H1 (cell line): ENCODE measurements around the gene HIP1. TPM values are rescaled to one million over a fixed set of nuclear protein-coding genes. Genes with fewer than 3 reads are reported as not detected.
A peak's percentile ranks its signal among the peaks of the same experiment; 100 is the strongest.

ENCODE experiments used
- CTCF ChIA-PET: fragments of 300-600 bp; sonication (Branson Sonifier 250); formaldehyde crosslinking; loops from one replicate; lab custom pipeline; 2021; ENCODE audit not compliant: partially characterized antibody; lab: Charles Lee
- POLR2A ChIA-PET: fragments of 300-600 bp; sonication (Branson Sonifier 250); formaldehyde crosslinking; loops from one replicate; lab custom pipeline; 2021; ENCODE audit warnings: inconsistent platforms; ENCODE audit not compliant: partially characterized antibody; lab: Charles Lee
- DNase-seq, 2 experiments: peaks; one replicate each; pipeline versions ENCODE4 v3.0.0 to v3.0.0-alpha.2; 2010 to 2022; ENCODE audit warnings: low spot score in 2 of 2, low read depth in 1 of 2, mixed read lengths in 1 of 2
- FAIRE-seq: peaks from 2 replicates; lab custom pipeline; 2011; peaks lifted over from hg19 to GRCh38; lab: Jason Lieb, UNC
- H2AFZ ChIP-seq: 2 replicates; pipeline ENCODE4 v1.8.1; 2012; ENCODE audit warnings: low read length, inconsistent platforms
- H2AK5ac ChIP-seq: 2 replicates; pipeline ENCODE4 v1.6.1; 2013; ENCODE audit warnings: low read depth, low read length
- H2BK120ac ChIP-seq: replicated peaks from 2 replicates; pipeline ENCODE3; 2013; ENCODE audit warnings: low read depth, low read length, inconsistent platforms
- H2BK12ac ChIP-seq: 2 replicates; pipeline ENCODE4 v1.6.1; 2013; ENCODE audit warnings: low read depth, low read length
- H2BK15ac ChIP-seq: 2 replicates; pipeline ENCODE4 v1.6.1; 2013; ENCODE audit warnings: low read length
- H2BK20ac ChIP-seq: 2 replicates; pipeline ENCODE4 v1.6.1; 2013; ENCODE audit warnings: low read length
- H2BK5ac ChIP-seq: 2 replicates; pipeline ENCODE4 v1.6.1; 2013; ENCODE audit warnings: low read depth, low read length
- H3K14ac ChIP-seq: 2 replicates; pipeline ENCODE4 v1.6.1; 2013; ENCODE audit warnings: inconsistent platforms; ENCODE audit not compliant: insufficient read length
- H3K18ac ChIP-seq: 2 replicates; pipeline ENCODE4 v1.6.1; 2013; ENCODE audit warnings: low read length; ENCODE audit errors: extremely low read depth
- H3K23ac ChIP-seq: 2 replicates; pipeline ENCODE4 v1.6.1; 2013; ENCODE audit warnings: inconsistent platforms; ENCODE audit not compliant: insufficient read length
- H3K23me2 ChIP-seq: 2 replicates; pipeline ENCODE4 v1.6.1; 2013; ENCODE audit warnings: low read depth, low read length
- H3K27ac ChIP-seq: 2 replicates; pipeline ENCODE4 v1.6.1; 2011; ENCODE audit warnings: low read depth, low read length, inconsistent platforms
- H3K27me3 ChIP-seq, 4 experiments: replicated peaks in 1 of 4; 1 replicate in 1 of 4; 2 replicates in 3 of 4; pipeline versions ENCODE4 v1.6.1 to v1.8.1; 2011 to 2013; ENCODE audit warnings: low read length in 3 of 4, mild to moderate bottlenecking in 3 of 4, inconsistent platforms in 2 of 4, mixed read lengths in 2 of 4, moderate library complexity in 1 of 4; ENCODE audit not compliant: control insufficient read depth in 3 of 4, insufficient read depth in 3 of 4; ENCODE audit errors: extremely low read depth in 1 of 4
- H3K36me3 ChIP-seq, 4 experiments: 2 replicates each; pipeline versions ENCODE4 v1.6.1 to v1.8.1; 2011 to 2013; ENCODE audit warnings: mild to moderate bottlenecking in 4 of 4, low read length in 3 of 4, moderate library complexity in 2 of 4, control low read depth in 1 of 4, inconsistent platforms in 1 of 4; ENCODE audit not compliant: insufficient read depth in 4 of 4, control insufficient read depth in 2 of 4
- H3K4ac ChIP-seq: replicated peaks from 2 replicates; pipeline ENCODE3; 2013; ENCODE audit warnings: low read length, low read depth, mixed read lengths, inconsistent platforms; ENCODE audit not compliant: insufficient read length
- H3K4me1 ChIP-seq, 4 experiments: replicated peaks in 1 of 4; 1 replicate in 1 of 4; 2 replicates in 3 of 4; pipeline versions ENCODE4 v1.6.1 to v1.8.1; 2011 to 2013; ENCODE audit warnings: low read length in 3 of 4, inconsistent platforms in 2 of 4, mixed read lengths in 1 of 4; ENCODE audit not compliant: insufficient read depth in 4 of 4, control insufficient read depth in 3 of 4
- H3K4me2 ChIP-seq, 2 experiments: 2 replicates each; pipeline versions ENCODE4 v1.6.1 to v1.8.1; 2011 to 2013; ENCODE audit warnings: low read depth in 2 of 2, low read length in 2 of 2, control low read depth in 1 of 2, inconsistent platforms in 1 of 2, mild to moderate bottlenecking in 1 of 2; ENCODE audit not compliant: insufficient read depth in 1 of 2
- H3K4me3 ChIP-seq, 4 experiments: fragments of 200-600, 300-600 bp in 1 of 4; sonication (generic), shearing (Covaris generic), sonication (Bioruptor Twin) in 1 of 4; 2 replicates each; pipeline versions ENCODE4 v1.5.1 to v1.8.1; 2011 to 2016; ENCODE audit warnings: low read length in 4 of 4, low read depth in 3 of 4, control low read depth in 2 of 4, inconsistent platforms in 2 of 4, mild to moderate bottlenecking in 2 of 4, mixed read lengths in 1 of 4, moderate library complexity in 1 of 4; ENCODE audit not compliant: insufficient read depth in 2 of 4; ENCODE audit errors: extremely low read depth in 1 of 4
- H3K56ac ChIP-seq: replicated peaks from 2 replicates; pipeline ENCODE3; 2013; ENCODE audit warnings: low read depth, mild to moderate bottlenecking, mixed read lengths, low read length, inconsistent platforms; ENCODE audit not compliant: insufficient read length
- H3K79me1 ChIP-seq: 2 replicates; pipeline ENCODE4 v1.6.1; 2013; ENCODE audit warnings: low read depth, low read length, control low read depth
- H3K79me2 ChIP-seq, 2 experiments: 2 replicates each; pipeline versions ENCODE4 v1.6.1 to v1.8.1; 2012 to 2013; ENCODE audit warnings: low read length in 2 of 2, mild to moderate bottlenecking in 2 of 2, inconsistent platforms in 1 of 2; ENCODE audit not compliant: insufficient read depth in 2 of 2, control insufficient read depth in 1 of 2
- H3K9ac ChIP-seq, 4 experiments: replicated peaks in 1 of 4; 1 replicate in 1 of 4; 2 replicates in 3 of 4; pipeline versions ENCODE4 v1.6.1 to v1.8.1; 2011 to 2013; ENCODE audit warnings: low read depth in 3 of 4, low read length in 3 of 4, control low read depth in 2 of 4, mild to moderate bottlenecking in 2 of 4, moderate library complexity in 2 of 4, inconsistent platforms in 1 of 4; ENCODE audit errors: extremely low read depth in 1 of 4
- H3K9me3 ChIP-seq, 2 experiments: 2 replicates each; pipeline versions ENCODE4 v1.6.1 to v1.8.1; 2012 to 2013; ENCODE audit warnings: mild to moderate bottlenecking in 2 of 2, moderate library complexity in 2 of 2, control low read depth in 1 of 2, inconsistent platforms in 1 of 2, low read depth in 1 of 2, low read length in 1 of 2, mixed read lengths in 1 of 2; ENCODE audit not compliant: insufficient read depth in 2 of 2
- H4K20me1 ChIP-seq, 2 experiments: replicated peaks in 1 of 2; 2 replicates each; pipeline versions ENCODE3 to v1.8.1; 2011 to 2013; ENCODE audit warnings: inconsistent platforms in 2 of 2, low read length in 2 of 2, mild to moderate bottlenecking in 1 of 2; ENCODE audit not compliant: insufficient read depth in 2 of 2, control insufficient read depth in 1 of 2
- H4K5ac ChIP-seq: 2 replicates; pipeline ENCODE4 v1.6.1; 2013; ENCODE audit warnings: low read length, low read depth, mixed read lengths, inconsistent platforms; ENCODE audit not compliant: insufficient read length
- H4K8ac ChIP-seq: 2 replicates; pipeline ENCODE4 v1.8.0; 2013; ENCODE audit warnings: mild to moderate bottlenecking, moderate library complexity, low read length, inconsistent platforms; ENCODE audit not compliant: insufficient read depth; ENCODE audit errors: extremely low read depth
- H4K91ac ChIP-seq: replicated peaks from 2 replicates; pipeline ENCODE3; 2013; ENCODE audit warnings: low read length, mixed read lengths, inconsistent platforms; ENCODE audit not compliant: insufficient read length
- CEBPB ChIP-seq: IDR thresholded peaks from 2 replicates; pipeline ENCODE4 v1.6.1; 2012; ENCODE audit warnings: low read depth, low read length
- JUND ChIP-seq: IDR thresholded peaks from 2 replicates; pipeline ENCODE4 v1.6.1; 2011; ENCODE audit warnings: mild to moderate bottlenecking, improper control_type of control experiment, low read length
- WGBS, 2 experiments: shearing (Covaris generic) in 1 of 2; methylation state at CpG; one replicate each; pipeline versions ENCODE4 v1.1.6 to v1.1.7; 2013 to 2015; ENCODE audit warnings: low lambda C conversion rate in 2 of 2, mixed read lengths in 2 of 2, inconsistent platforms in 1 of 2, low coverage in 1 of 2, missing lambda C conversion rate in 1 of 2; ENCODE audit not compliant: insufficient replicate concordance in 2 of 2, insufficient coverage in 1 of 2, insufficient read length in 1 of 2; ENCODE audit errors: extremely low coverage in 1 of 2, missing lambda C conversion rate in 1 of 2; 5-methylcytosine and 5-hydroxymethylcytosine counted together
- polyA plus RNA-seq, 7 experiments: library from polyadenylated mRNA; depleted of rRNA in 3 of 7; stranded (reverse) in 5 of 7; unstranded in 2 of 7; fragments of >200 nt in 5 of 7; fragments of 200-250 nt in 2 of 7; gene quantifications; 1 replicate in 5 of 7; 2 replicates in 1 of 7; 4 replicates in 1 of 7; pipeline versions ENCODE4 v1.2.1 to v1.2.3, GENCODE V29; 2011 to 2013; ENCODE audit warnings: missing spikeins in 2 of 7, mixed read lengths in 2 of 7
- total RNA-seq: library from RNA; stranded (reverse); fragmentation: NEBNext Ultra II Directional; extraction: Animal tissue kit (Norgen Biotek cat#: 25700); gene quantifications from 2 replicates; pipeline ENCODE4 v1.2.1, GENCODE V29; 2021

HIP1 gene
- total and polyA plus RNA-seq, 2 of the 8 experiments (the other 6 are each of a cell fraction or from before 2014, with no cell fraction given) = 51.8 to 108 TPM

GRCh38 chr7:75604408-75604807, 134.3 kb downstream of the HIP1 start:
- FAIRE-seq = no peak
- Histone ChIP-seq H3K27me3 (no peaks in the 10 kb centered on the region), H3K23me2 (no peaks in the 10 kb centered on the region), H3K4ac (no peak overlapping the region), H3K23ac (no peak overlapping the region), H2BK20ac (no peak overlapping the region), H3K79me1 (no peaks in the 10 kb centered on the region; the same call in 1 of the 2 replicates), H3K56ac (no peak overlapping the region), H2BK12ac (no peak overlapping the region), H3K4me1 (peaks cover 1 to 7% (median 3%) of the 10 kb centered on the region in 4 experiments; a peak in 6 of 7 replicates), H2BK15ac (no peak overlapping the region), H3K36me3 (peaks cover 0 to 4% (median 0%) of the 10 kb centered on the region in 4 experiments; a peak in 2 of 8 replicates), H3K27ac (no peak overlapping the region), H4K20me1 (peaks cover 2 to 9% of the 10 kb centered on the region in 2 experiments), H4K91ac (no peak overlapping the region), H3K9me3 (no peaks in the 10 kb centered on the region), H2BK120ac (no peak overlapping the region), H3K14ac (no peak overlapping the region), H4K8ac (no peak overlapping the region), H3K9ac (no peak overlapping the region), H3K4me3 (no peak overlapping the region), H2BK5ac (no peak overlapping the region), H2AK5ac (no peak overlapping the region), H4K5ac (no peak overlapping the region), H3K18ac (no peak overlapping the region), H3K79me2 (peaks cover 0 to 22% of the 10 kb centered on the region in 2 experiments; a peak in 2 of 4 replicates), H3K4me2 (no peak overlapping the region), H2AFZ (no peak overlapping the region)
- TF ChIP-seq CEBPB = peak; percentile 73
- no peak for TF ChIP-seq JUND
- 98% methylated on average over 3 of the region's 3 CpGs; no CpG with 5 or more reads in 1 of the 2 experiments for WGBS, 2 experiments
- DNase-seq = no peak
- ChIA-PET CTCF (interaction anchor here (1.1 kb wide), 1 partner anchor 157 kb away, joined by 3 read pairs; no protein-coding TSS in a partner anchor), POLR2A (interaction anchor here (1.4 to 2.0 kb wide), 2 partner anchors 19 to 118 kb away, joined by 3 to 4 read pairs; partner anchors contain the start of gene POM121C)
